LNCAP (cell line): ENCODE results near the gene ASCL2.

ENCODE experiments used
- CTCF ChIP-seq: fragments of 450-650 bp; IDR thresholded peaks from 2 replicates; pipeline ENCODE4 v1.5.1; 2017; ENCODE audit warnings: mild to moderate bottlenecking

The ASCL2 gene

GRCh38 chr11:2269601-2270321 is 627 bp downstream of the ASCL2 start:
- peak; percentile 70 for TF ChIP-seq CTCF

GRCh38 chr11:2268729-2269600 is 1.4 kb downstream of the ASCL2 start:
- TF ChIP-seq CTCF = no peak

- TF ChIP-seq CTCF = no peak
These were observed 2.3 kb downstream of the ASCL2 start for GRCh38 chr11:2267851-2268728.

- no peak for TF ChIP-seq CTCF
These were observed 3.0 kb downstream of the ASCL2 start for GRCh38 chr11:2267306-2267850.

GRCh38 chr11:2266586-2267305 is 3.6 kb downstream of the ASCL2 start:
- TF ChIP-seq CTCF = no peak

- no peak for TF ChIP-seq CTCF
These were observed 4.4 kb downstream of the ASCL2 start for GRCh38 chr11:2265854-2266585.
